Uterus (tissue), 2 donors: Measurements from ENCODE around the gene EVL.

Experiments used
- POLR2A ChIP-seq, 2 donors: fragments of 450-650 bp; IDR thresholded peaks; one replicate each; pipeline ENCODE4 v1.6.1; 2016; ENCODE audit warnings: antibody characterized with exemption in 2 of 2, mild to moderate bottlenecking in 1 of 2, moderate library complexity in 1 of 2
- TF ChIP-seq, protein P1 (sequence below), 4 experiments: fragments of 200-600 bp in 2 of 4; fragments of 450-650 bp in 2 of 4; sonication (generic) in 2 of 4; IDR thresholded peaks; one replicate each; pipeline ENCODE4 v1.5.1; 2016 to 2019; ENCODE audit warnings: antibody characterized with exemption in 4 of 4, mild to moderate bottlenecking in 2 of 4, moderate library complexity in 1 of 4

DNA sequence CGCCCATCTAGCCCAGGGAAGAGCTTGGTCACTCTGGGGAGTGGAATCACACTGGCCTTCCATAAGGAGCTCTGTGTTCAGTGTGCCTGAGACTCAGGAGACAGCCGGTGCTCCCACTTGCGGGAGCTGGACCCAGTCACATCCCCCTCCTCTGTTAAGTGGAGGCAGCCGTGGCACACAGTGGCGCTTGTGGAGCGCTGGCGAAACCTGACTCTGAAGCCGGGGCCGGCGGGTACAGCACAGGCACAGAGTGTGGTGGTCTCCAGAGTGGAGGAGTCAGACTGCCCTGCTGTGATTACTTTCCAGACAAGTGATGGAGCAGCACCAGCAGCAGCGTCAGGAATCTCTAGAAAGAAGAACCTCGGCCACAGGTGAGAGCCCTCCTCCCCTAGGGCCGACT, 61.2 kb downstream of the EVL start:
- TF ChIP-seq, protein P1, sequence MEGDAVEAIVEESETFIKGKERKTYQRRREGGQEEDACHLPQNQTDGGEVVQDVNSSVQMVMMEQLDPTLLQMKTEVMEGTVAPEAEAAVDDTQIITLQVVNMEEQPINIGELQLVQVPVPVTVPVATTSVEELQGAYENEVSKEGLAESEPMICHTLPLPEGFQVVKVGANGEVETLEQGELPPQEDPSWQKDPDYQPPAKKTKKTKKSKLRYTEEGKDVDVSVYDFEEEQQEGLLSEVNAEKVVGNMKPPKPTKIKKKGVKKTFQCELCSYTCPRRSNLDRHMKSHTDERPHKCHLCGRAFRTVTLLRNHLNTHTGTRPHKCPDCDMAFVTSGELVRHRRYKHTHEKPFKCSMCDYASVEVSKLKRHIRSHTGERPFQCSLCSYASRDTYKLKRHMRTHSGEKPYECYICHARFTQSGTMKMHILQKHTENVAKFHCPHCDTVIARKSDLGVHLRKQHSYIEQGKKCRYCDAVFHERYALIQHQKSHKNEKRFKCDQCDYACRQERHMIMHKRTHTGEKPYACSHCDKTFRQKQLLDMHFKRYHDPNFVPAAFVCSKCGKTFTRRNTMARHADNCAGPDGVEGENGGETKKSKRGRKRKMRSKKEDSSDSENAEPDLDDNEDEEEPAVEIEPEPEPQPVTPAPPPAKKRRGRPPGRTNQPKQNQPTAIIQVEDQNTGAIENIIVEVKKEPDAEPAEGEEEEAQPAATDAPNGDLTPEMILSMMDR (IDR thresholded peaks at IDR 0.05), result no peak
- no peak for TF ChIP-seq POLR2A (IDR thresholded peaks at IDR 0.05)
